Measurements from ENCODE around the gene MARK2. TPM values are rescaled to one million over a fixed set of nuclear protein-coding genes. Genes with fewer than 3 reads are reported as not detected.
A peak's percentile ranks its signal among the peaks of the same experiment; 100 is the strongest.

The MARK2 gene
- polyA plus RNA-seq, 1 donor (not counting 4 experiments of a cell fraction or from before 2014, with no cell fraction given), result 20.8 TPM

DNA sequence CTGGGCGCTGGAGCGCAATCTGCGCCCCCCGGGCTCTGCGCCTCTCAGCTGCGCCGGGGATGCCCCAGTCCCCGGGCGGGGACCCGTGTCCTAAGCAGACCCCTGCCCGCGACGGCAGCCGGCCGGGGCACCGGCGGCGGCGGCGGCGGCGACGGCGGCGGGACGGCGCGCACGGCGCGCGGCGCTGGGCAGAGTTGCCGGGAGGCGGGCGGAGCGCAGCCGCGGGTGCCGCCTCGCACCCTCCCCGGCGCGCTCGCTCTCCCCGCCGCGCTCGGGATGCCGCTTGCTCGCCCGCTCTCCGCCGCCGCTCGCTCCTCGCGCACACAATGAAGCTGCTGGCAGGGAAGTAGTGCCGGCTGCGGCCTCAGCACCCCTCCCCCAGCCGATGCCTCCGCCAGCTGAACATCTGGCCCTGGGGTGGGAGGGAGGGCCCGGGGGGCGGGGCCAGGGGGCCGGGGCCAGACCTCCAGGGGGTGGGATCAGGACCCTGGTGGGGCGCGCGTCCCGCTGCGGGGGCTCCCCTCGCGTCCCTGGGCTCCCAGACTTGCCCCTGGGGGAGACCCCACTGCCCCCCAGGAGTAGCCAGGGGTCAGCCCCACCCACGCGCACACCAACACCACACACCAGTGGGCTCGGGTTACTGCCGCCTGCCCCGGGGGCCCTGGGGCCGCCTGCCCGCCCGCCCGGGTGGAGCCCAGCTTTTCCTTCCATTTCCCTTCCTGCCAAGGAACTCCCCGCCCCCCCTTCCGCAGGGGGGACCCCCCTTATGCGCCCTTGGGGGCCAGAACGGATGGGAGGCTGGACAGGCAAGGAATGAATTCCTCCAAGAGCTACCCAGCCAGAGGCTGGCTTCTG lies 78.2 kb downstream of the MARK2 start, which contains the start of gene RCOR2:
Gene RCOR2 (minus strand): TSS at position 328 of the 855 bp plus-strand sequence. CDS start 708 bp downstream, outside the sequence.
- TF ChIP-seq EZH2 (IDR thresholded peaks at IDR 0.05; ENCODE audit: low read length), result no peak
- TF ChIP-seq, protein P1, sequence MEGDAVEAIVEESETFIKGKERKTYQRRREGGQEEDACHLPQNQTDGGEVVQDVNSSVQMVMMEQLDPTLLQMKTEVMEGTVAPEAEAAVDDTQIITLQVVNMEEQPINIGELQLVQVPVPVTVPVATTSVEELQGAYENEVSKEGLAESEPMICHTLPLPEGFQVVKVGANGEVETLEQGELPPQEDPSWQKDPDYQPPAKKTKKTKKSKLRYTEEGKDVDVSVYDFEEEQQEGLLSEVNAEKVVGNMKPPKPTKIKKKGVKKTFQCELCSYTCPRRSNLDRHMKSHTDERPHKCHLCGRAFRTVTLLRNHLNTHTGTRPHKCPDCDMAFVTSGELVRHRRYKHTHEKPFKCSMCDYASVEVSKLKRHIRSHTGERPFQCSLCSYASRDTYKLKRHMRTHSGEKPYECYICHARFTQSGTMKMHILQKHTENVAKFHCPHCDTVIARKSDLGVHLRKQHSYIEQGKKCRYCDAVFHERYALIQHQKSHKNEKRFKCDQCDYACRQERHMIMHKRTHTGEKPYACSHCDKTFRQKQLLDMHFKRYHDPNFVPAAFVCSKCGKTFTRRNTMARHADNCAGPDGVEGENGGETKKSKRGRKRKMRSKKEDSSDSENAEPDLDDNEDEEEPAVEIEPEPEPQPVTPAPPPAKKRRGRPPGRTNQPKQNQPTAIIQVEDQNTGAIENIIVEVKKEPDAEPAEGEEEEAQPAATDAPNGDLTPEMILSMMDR (optimal IDR thresholded peaks at IDR 0.05 in 1 of 3, IDR thresholded peaks at IDR 0.05 in 1 of 3, conservative IDR thresholded peaks at IDR 0.05 in 1 of 3; ENCODE audit: extremely low read depth in 1 of 3, insufficient read depth in 2 of 3, low read length in 3 of 3), result no peak
- peak within 1 kb of the TSS; percentile 9 for H3K9ac ChIP-seq (ENCODE audit: control insufficient read depth, extremely low read depth, insufficient read depth, low read length)
- H2AFZ ChIP-seq (ENCODE audit: control insufficient read depth, low read length), result peak within 1 kb of the TSS; percentile 74
- H4K20me1 ChIP-seq (ENCODE audit: control insufficient read depth, extremely low read depth, insufficient read depth, low read length), result no peaks in the 10 kb centered on the region
- H3K9me3 ChIP-seq (ENCODE audit: control insufficient read depth, low read depth, low read length), result no peaks in the 10 kb centered on the region
- no peak for FAIRE-seq
- peaks cover 9% of the 10 kb centered on the region for H3K4me1 ChIP-seq (ENCODE audit: control insufficient read depth, extremely low read depth, insufficient read depth, low read length)
- H3K79me2 ChIP-seq (ENCODE audit: control insufficient read depth, insufficient read depth, low read length), result no peaks in the 10 kb centered on the region
- dilution Hi-C loops (cut with MboI; ENCODE audit: extremely low pct_ligation_motif_present, low sequenced_read_pairs), result no loop called here
- H3K9me1 ChIP-seq (ENCODE audit: control insufficient read depth, extremely low read depth, insufficient read depth, low read length), result no peaks in the 10 kb centered on the region
- H3K27ac ChIP-seq (ENCODE audit: control insufficient read depth, insufficient read depth, low read length), result no peak within 1 kb of the TSS
- no peaks in the 10 kb centered on the region for H3K36me3 ChIP-seq (ENCODE audit: control insufficient read depth in 2 of 2, extremely low read depth in 1 of 2, insufficient read depth in 2 of 2, low read length in 2 of 2)
- peaks cover 9% of the 10 kb centered on the region for H3K27me3 ChIP-seq (ENCODE audit: control insufficient read depth, extremely low read depth, insufficient read depth, low read length)
- H3K4me2 ChIP-seq (ENCODE audit: control insufficient read depth, extremely low read depth, insufficient read depth, low read depth, low read length), result peak within 1 kb of the TSS; percentile 91
- H3K4me3 ChIP-seq (ENCODE audit: control insufficient read depth in 2 of 3, extremely low read depth in 1 of 3, insufficient read depth in 2 of 3, low read depth in 1 of 3, low read length in 3 of 3), result peak within 1 kb of the TSS; percentile 37 to 61 (median 57)
- no peak for DNase-seq (ENCODE audit: low read depth, low spot score)

DNA sequence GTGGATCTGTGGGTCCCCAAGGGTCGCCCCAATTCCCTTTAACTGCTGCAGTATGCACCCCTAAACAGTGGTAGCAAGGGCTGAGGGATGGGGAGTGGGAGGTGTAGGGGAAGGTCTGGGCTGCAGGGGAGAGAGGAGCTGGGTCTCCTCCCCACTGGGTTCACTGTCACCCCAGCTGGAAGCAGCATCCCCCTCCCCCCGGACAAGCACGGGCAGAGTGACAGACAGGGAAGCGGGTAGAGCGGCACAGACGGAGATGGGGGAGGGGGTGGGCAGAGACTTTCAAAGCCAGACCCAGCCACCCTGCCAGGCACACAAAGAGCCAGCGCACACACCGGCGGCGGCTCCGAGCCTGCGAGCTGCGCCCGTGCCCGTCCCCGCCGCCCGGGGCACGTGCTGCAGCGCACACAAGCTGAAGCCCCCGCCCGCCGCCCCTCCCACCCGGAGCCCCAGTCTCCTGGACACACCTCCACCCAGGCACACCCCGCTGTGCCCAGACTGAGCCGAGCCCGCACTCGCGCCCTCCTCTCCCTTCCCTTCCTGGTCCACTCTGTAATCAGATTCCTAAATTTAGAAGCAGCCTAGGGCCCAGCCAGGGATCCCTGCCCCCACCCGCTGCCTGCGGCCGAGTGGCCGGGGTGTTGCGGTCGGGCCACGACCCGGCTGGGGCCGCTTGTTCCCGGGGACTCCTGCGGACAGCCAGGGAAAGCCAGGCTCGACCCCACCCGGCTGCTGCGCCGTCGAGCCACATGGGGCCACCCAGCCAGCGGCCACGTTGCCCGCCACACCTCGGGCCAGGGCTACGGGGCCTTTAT lies 79.0 kb downstream of the MARK2 start:
- peak overlapping the region; percentile 23 to 61 (median 57) for H3K4me3 ChIP-seq (ENCODE audit: control insufficient read depth in 2 of 3, extremely low read depth in 1 of 3, insufficient read depth in 2 of 3, low read depth in 1 of 3, low read length in 3 of 3)
- H4K20me1 ChIP-seq (ENCODE audit: control insufficient read depth, extremely low read depth, insufficient read depth, low read length), result no peaks in the 10 kb centered on the region
- no peak overlapping the region for H3K9ac ChIP-seq (ENCODE audit: control insufficient read depth, extremely low read depth, insufficient read depth, low read length)

More for the DNA sequence above, 79.0 kb downstream of the MARK2 start:
- TF ChIP-seq, protein P1 (optimal IDR thresholded peaks at IDR 0.05 in 1 of 3, IDR thresholded peaks at IDR 0.05 in 1 of 3, conservative IDR thresholded peaks at IDR 0.05 in 1 of 3; ENCODE audit: extremely low read depth in 1 of 3, insufficient read depth in 2 of 3, low read length in 3 of 3), result no peak
- no peak for TF ChIP-seq EZH2 (IDR thresholded peaks at IDR 0.05; ENCODE audit: low read length)
- FAIRE-seq (no peak), DNase-seq (ENCODE audit: low read depth, low spot score) (no peak)
- H3K27ac ChIP-seq (ENCODE audit: control insufficient read depth, insufficient read depth, low read length), result no peak overlapping the region
- H2AFZ ChIP-seq (ENCODE audit: control insufficient read depth, low read length), result peak overlapping the region; percentile 74
- dilution Hi-C loops (cut with MboI; ENCODE audit: extremely low pct_ligation_motif_present, low sequenced_read_pairs), result no loop called here
- H3K4me1 ChIP-seq (ENCODE audit: control insufficient read depth, extremely low read depth, insufficient read depth, low read length), result peaks cover 9% of the 10 kb centered on the region
- no peaks in the 10 kb centered on the region for H3K79me2 ChIP-seq (ENCODE audit: control insufficient read depth, insufficient read depth, low read length)
- H3K9me3 ChIP-seq (ENCODE audit: control insufficient read depth, low read depth, low read length), result no peaks in the 10 kb centered on the region
- no peaks in the 10 kb centered on the region for H3K9me1 ChIP-seq (ENCODE audit: control insufficient read depth, extremely low read depth, insufficient read depth, low read length)
- H3K27me3 ChIP-seq (ENCODE audit: control insufficient read depth, extremely low read depth, insufficient read depth, low read length), result peaks cover 9% of the 10 kb centered on the region
- no peaks in the 10 kb centered on the region for H3K36me3 ChIP-seq (ENCODE audit: control insufficient read depth in 2 of 2, extremely low read depth in 1 of 2, insufficient read depth in 2 of 2, low read length in 2 of 2)
- peak overlapping the region; percentile 91 for H3K4me2 ChIP-seq (ENCODE audit: control insufficient read depth, extremely low read depth, insufficient read depth, low read depth, low read length)

Data from keratinocyte (primary cell).